ENCODE data around the gene ZNF557. TPM values are rescaled to one million over a fixed set of nuclear protein-coding genes. Genes with fewer than 3 reads are reported as not detected.

Gene ZNF557
- total RNA-seq, 1 donor from 2014 or later, result 12.9 TPM

- Histone ChIP-seq H3K36me3 (no peaks in the 10 kb centered on the region), H3K27ac (no peak overlapping the region)
- peaks cover under 1% of the 10 kb centered on the region for H3K27me3 Mint-ChIP-seq (ENCODE audit: insufficient read depth, low read depth)
Observed at GRCh38 chr19:7137120-7137519, 67.6 kb downstream of the ZNF557 start.

More at GRCh38 chr19:7137120-7137519, 67.6 kb downstream of the ZNF557 start:
- H3K4me1 ChIP-seq, result no peaks in the 10 kb centered on the region
- no peak overlapping the region for H3K4me3 Mint-ChIP-seq
- no peaks in the 10 kb centered on the region for H3K4me1 Mint-ChIP-seq
- H4K20me1 ChIP-seq (ENCODE audit: low read depth), result no peaks in the 10 kb centered on the region
- H2AFZ ChIP-seq (replicated peaks), result no peak overlapping the region
- H3K4me3 ChIP-seq, result no peak overlapping the region
- H3K27me3 ChIP-seq, result no peaks in the 10 kb centered on the region
- H3F3A ChIP-seq (ENCODE audit: low read depth), result no peaks in the 10 kb centered on the region
- no peak for DNase-seq (ENCODE audit: low spot score)
- no peaks in the 10 kb centered on the region for H3K9me3 ChIP-seq (ENCODE audit: low read depth)
- peaks cover 17% of the 10 kb centered on the region for H3K36me3 Mint-ChIP-seq
- no peaks in the 10 kb centered on the region for H3K79me2 ChIP-seq (ENCODE audit: low read depth)
- no peak overlapping the region for H3K9ac ChIP-seq
- no peaks in the 10 kb centered on the region for H3K9me3 Mint-ChIP-seq
- H3K4me2 ChIP-seq, result no peak overlapping the region
- no peak for TF ChIP-seq EZH2 (IDR thresholded peaks at IDR 0.05)
- TF ChIP-seq EZH2phosphoT487 (IDR thresholded peaks at IDR 0.05), result no peak
- no peak for TF ChIP-seq CTCF (IDR thresholded peaks at IDR 0.05)
- H3K27ac Mint-ChIP-seq, result no peak overlapping the region

Other genes with a start within 250 kb of the ZNF557 start
- not detected in 2 replicates for gene ADGRE1, start 182.1 kb upstream of the ZNF557 start, total RNA-seq (ENCODE audit: low replicate concordance)
- not detected in 2 replicates for gene MBD3L2B, start 48.3 kb upstream of the ZNF557 start, total RNA-seq (ENCODE audit: low replicate concordance)
- not detected in 2 replicates for gene MBD3L5, start 39.1 kb upstream of the ZNF557 start, total RNA-seq (ENCODE audit: low replicate concordance)
- not detected in 2 replicates for gene MBD3L4, start 29.5 kb upstream of the ZNF557 start, total RNA-seq (ENCODE audit: low replicate concordance)
- not detected in 2 replicates for gene MBD3L2, start 20.4 kb upstream of the ZNF557 start, total RNA-seq (ENCODE audit: low replicate concordance)
- not detected in 2 replicates for gene MBD3L3, start 11.0 kb upstream of the ZNF557 start, total RNA-seq (ENCODE audit: low replicate concordance)
- 20.8 and 23.0 TPM in 2 replicates for gene INSR, start 224.7 kb downstream of the ZNF557 start, total RNA-seq (ENCODE audit: low replicate concordance)

All from neural progenitor cell (in vitro differentiated cells).